GM12801 (cell line): ENCODE data around the gene TPM4.

Source experiments
- TF ChIP-seq, protein P1 (sequence below): IDR thresholded peaks from one replicate; pipeline ENCODE4 v1.5.1; 2011; ENCODE audit warnings: control low read depth; ENCODE audit not compliant: insufficient read length; ENCODE audit errors: extremely low read depth

The TPM4 gene

DNA sequence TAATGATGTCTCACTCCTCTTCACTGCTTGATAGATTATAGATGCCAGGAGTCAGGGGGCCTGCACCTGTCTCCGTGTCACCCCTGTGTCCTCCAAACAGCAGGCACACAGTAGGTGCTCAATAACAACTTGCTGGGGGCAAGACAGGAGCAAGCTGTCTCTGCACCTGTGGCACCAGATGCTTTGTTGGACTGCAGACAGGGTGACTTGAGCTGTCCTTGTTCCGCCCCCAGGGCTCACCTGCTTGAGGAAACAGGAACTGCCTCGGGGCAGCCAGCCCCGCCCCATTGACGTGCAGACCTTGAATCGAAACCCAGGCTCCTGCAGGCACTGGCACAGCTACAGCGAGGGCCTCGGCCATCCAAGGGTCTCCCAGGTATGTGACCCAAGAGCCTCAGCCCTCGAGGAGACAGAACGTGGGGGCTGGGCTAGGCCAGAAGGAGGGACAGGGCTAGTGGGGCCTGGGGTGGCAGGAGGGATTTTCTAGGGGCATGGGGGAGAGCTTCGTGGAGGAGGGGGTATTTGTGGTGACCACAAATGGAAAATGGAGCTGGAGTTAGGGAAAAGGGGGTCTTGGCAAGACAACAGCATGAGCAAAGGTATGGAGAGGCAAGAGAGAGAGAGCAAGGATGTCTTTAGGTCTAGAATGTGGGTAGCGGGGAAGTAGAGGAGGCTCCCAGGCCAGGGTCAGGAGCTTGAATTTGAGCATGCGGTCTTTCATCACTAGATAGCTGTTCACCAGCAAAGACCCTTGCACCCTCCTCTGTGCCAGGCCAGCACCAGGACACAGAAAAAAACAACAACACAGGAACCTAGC lies 67.3 kb downstream of the TPM4 start, which contains the start of gene HSH2D:
Gene HSH2D (plus strand): TSS at position 287 of the 817 bp plus-strand sequence. CDS start 5,066 bp downstream, outside the sequence.
- TF ChIP-seq, protein P1, sequence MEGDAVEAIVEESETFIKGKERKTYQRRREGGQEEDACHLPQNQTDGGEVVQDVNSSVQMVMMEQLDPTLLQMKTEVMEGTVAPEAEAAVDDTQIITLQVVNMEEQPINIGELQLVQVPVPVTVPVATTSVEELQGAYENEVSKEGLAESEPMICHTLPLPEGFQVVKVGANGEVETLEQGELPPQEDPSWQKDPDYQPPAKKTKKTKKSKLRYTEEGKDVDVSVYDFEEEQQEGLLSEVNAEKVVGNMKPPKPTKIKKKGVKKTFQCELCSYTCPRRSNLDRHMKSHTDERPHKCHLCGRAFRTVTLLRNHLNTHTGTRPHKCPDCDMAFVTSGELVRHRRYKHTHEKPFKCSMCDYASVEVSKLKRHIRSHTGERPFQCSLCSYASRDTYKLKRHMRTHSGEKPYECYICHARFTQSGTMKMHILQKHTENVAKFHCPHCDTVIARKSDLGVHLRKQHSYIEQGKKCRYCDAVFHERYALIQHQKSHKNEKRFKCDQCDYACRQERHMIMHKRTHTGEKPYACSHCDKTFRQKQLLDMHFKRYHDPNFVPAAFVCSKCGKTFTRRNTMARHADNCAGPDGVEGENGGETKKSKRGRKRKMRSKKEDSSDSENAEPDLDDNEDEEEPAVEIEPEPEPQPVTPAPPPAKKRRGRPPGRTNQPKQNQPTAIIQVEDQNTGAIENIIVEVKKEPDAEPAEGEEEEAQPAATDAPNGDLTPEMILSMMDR = no peak

DNA sequence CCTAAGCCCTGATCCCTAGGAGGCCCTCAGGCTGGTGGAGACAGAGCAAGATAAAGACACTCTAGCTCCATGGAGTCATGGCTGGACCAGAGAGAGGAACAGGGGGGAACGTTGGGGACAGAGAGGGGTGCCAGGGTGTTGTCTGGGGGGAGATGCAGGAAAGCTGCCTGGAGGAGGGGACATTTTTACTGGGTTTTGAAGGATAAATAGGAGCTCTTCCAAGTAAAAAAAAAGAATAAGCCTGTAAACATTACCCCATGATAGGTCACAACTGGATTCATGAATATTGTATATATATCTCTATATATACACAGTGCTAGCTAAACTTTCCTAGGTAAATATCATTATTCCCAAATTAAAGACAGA lies 67.9 kb downstream of the TPM4 start:
- TF ChIP-seq, protein P1 = no peak

DNA sequence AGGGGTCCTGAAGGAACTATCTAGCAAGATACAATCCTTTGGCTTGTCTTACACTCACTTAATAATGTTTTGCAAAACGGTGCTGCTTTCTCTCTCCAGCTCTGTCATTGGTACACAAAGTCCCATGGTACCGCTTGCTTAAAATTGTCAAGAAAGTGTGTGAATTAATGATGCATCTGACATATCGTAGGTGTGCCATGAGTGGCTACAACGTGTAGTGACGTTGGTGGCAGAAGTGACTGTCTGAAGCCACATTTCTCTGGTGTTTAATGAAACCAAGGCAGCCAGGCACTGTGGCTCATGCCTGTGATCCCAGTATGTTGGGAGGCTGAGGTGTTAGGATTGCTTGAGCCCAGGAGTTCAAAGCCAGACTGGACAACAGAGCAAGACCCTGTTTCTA lies 69.8 kb downstream of the TPM4 start:
- TF ChIP-seq, protein P1 = no peak

DNA sequence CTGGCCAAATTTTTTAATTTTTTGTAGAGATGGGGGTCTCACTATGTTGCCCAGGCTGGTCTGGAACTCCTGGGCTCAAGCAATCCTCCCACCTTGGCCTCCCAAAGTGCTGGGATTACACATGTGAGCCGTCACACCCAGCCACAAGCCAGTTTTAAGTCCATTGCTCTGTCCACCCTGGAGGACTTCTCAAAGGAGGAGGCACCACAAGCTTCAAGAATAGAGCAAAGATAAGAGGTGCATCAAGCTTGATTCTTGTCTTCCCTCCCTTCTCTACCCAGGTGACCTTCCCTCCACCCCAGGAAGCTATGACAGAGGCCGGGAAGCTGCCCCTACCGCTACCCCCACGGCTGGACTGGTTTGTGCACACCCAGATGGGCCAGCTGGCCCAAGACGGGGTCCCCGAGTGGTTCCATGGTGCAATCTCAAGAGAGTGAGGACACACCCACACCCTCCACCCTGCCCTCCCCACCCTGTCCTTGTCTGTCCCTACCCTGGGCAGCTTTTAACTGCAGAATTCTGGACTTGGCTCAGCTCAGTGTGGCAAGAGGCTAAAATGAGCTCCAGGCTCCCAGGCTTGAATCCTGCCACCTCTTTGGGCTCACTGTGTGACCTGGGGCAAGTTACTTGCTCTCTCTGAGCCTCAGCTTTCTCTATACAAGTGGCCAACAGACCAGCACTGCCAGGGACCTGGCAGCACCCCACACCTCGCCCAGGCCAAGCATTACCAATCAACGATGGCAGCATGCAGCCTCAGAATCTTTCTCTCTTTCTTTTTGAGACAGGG lies 72.3 kb downstream of the TPM4 start:
- TF ChIP-seq, protein P1 = no peak
